Loucy (cell line): ENCODE measurements around the gene CLEC4F.

Source experiments
- H2AFZ ChIP-seq: fragments of 200-600 bp; sonication (generic); 2 replicates; pipeline ENCODE4 v1.6.0; 2016; ENCODE audit warnings: antibody characterized with exemption, mild to moderate bottlenecking, low read length, moderate library complexity
- H3F3A ChIP-seq: fragments of 200-600 bp; 2 replicates; pipeline ENCODE4 v1.6.0; 2016; ENCODE audit warnings: antibody characterized with exemption, low read depth, mild to moderate bottlenecking
- H3K27me3 ChIP-seq: fragments of 200-600 bp; sonication (generic); 2 replicates; pipeline ENCODE4 v1.6.1; 2014; ENCODE audit warnings: low read length, mild to moderate bottlenecking; ENCODE audit not compliant: insufficient read depth, poor library complexity, severe bottlenecking
- H3K36me3 ChIP-seq: fragments of 200-600 bp; sonication (generic); 2 replicates; pipeline ENCODE4 v1.6.1; 2016; ENCODE audit warnings: low read length; ENCODE audit not compliant: insufficient read depth
- H3K4me1 ChIP-seq: fragments of 200-600 bp; sonication (generic); 2 replicates; pipeline ENCODE4 v1.5.1; 2014; ENCODE audit warnings: low read length, mild to moderate bottlenecking; ENCODE audit not compliant: insufficient read depth, poor library complexity, severe bottlenecking
- H3K4me2 ChIP-seq: fragments of 200-600 bp; sonication (generic); 2 replicates; pipeline ENCODE4 v1.6.0; 2014; ENCODE audit warnings: antibody characterized with exemption, low read length, low read depth, mild to moderate bottlenecking; ENCODE audit not compliant: poor library complexity, severe bottlenecking
- H3K4me3 ChIP-seq: fragments of 200-600 bp; sonication (generic); 2 replicates; pipeline ENCODE4 v1.5.1; 2014; ENCODE audit warnings: low read length, mild to moderate bottlenecking, mixed read lengths; ENCODE audit not compliant: poor library complexity, severe bottlenecking
- H3K79me2 ChIP-seq: fragments of 200-600 bp; sonication (generic); 2 replicates; pipeline ENCODE4 v1.6.1; 2014; ENCODE audit warnings: low read length; ENCODE audit not compliant: insufficient read depth
- H3K9ac ChIP-seq: fragments of 200-600 bp; sonication (generic); 2 replicates; pipeline ENCODE4 v1.6.0; 2014; ENCODE audit warnings: mild to moderate bottlenecking, low read depth, low read length, moderate library complexity; ENCODE audit not compliant: poor library complexity, severe bottlenecking
- H3K9me2 ChIP-seq: fragments of 200-600 bp; sonication (generic); replicated peaks from 2 replicates; pipeline ENCODE4 v1.6.1; 2016; ENCODE audit warnings: low read depth, low read length, mixed read lengths
- H3K9me3 ChIP-seq: fragments of 200-600 bp; sonication (generic); 2 replicates; pipeline ENCODE4 v1.6.1; 2014; ENCODE audit warnings: mild to moderate bottlenecking, antibody characterized with exemption, low read length, low read depth; ENCODE audit not compliant: insufficient read depth
- H4K20me1 ChIP-seq: fragments of 200-600 bp; sonication (generic); 2 replicates; pipeline ENCODE4 v1.6.0; 2014; ENCODE audit warnings: antibody characterized with exemption, low read length, mild to moderate bottlenecking; ENCODE audit not compliant: insufficient read depth, poor library complexity, severe bottlenecking
- CTCF ChIP-seq: fragments of 200-600 bp; sonication (generic); conservative IDR thresholded peaks from 2 replicates; pipeline ENCODE4 v1.5.1; 2014; ENCODE audit warnings: mild to moderate bottlenecking, antibody characterized with exemption, low read length
- EZH2phosphoT487 ChIP-seq: fragments of 200-600 bp; IDR thresholded peaks from 2 replicates; pipeline ENCODE4 v1.6.1; 2018; ENCODE audit warnings: antibody characterized with exemption, mild to moderate bottlenecking, moderate library complexity, borderline replicate concordance

CLEC4F gene

GRCh38 chr2:70831861-70832260, 11.5 kb upstream of the CLEC4F start:
- H3K4me3 ChIP-seq, result no peak overlapping the region
- H4K20me1 ChIP-seq, result no peaks in the 10 kb centered on the region
- H3K9ac ChIP-seq, result no peak overlapping the region
- H2AFZ ChIP-seq, result no peak overlapping the region
- no peaks in the 10 kb centered on the region for H3K36me3 ChIP-seq
- no peaks in the 10 kb centered on the region for H3K79me2 ChIP-seq
- no peaks in the 10 kb centered on the region for H3K4me1 ChIP-seq
- no peaks in the 10 kb centered on the region for H3K9me3 ChIP-seq
- no peaks in the 10 kb centered on the region for H3K27me3 ChIP-seq
- TF ChIP-seq EZH2phosphoT487 (no peak), CTCF (no peak)
- H3K4me2 ChIP-seq, result no peak overlapping the region
- no peaks in the 10 kb centered on the region for H3F3A ChIP-seq
- no peaks in the 10 kb centered on the region for H3K9me2 ChIP-seq

- no peak overlapping the region for H2AFZ ChIP-seq
- H3K27me3 ChIP-seq, result no peaks in the 10 kb centered on the region
- no peak overlapping the region for H3K4me3 ChIP-seq
- H3K9ac ChIP-seq, result no peak overlapping the region
- H3K9me2 ChIP-seq, result no peaks in the 10 kb centered on the region
- TF ChIP-seq EZH2phosphoT487, result no peak
- no peak for TF ChIP-seq CTCF
- no peak overlapping the region for H3K4me2 ChIP-seq
- H4K20me1 ChIP-seq, result no peaks in the 10 kb centered on the region
- H3K36me3 ChIP-seq, result no peaks in the 10 kb centered on the region
- H3K9me3 ChIP-seq, result no peaks in the 10 kb centered on the region
- no peaks in the 10 kb centered on the region for H3K4me1 ChIP-seq
- no peaks in the 10 kb centered on the region for H3F3A ChIP-seq
- H3K79me2 ChIP-seq, result no peaks in the 10 kb centered on the region
Measured at GRCh38 chr2:70830366-70830765, 10.0 kb upstream of the CLEC4F start.

- no peak for TF ChIP-seq EZH2phosphoT487
- TF ChIP-seq CTCF, result no peak
- no peak overlapping the region for H3K4me3 ChIP-seq
- no peaks in the 10 kb centered on the region for H4K20me1 ChIP-seq
- no peaks in the 10 kb centered on the region for H3K9me3 ChIP-seq
- H2AFZ ChIP-seq, result no peak overlapping the region; the same call in 1 of the 2 replicates
- no peaks in the 10 kb centered on the region for H3K79me2 ChIP-seq
- H3K9ac ChIP-seq, result no peak overlapping the region
- H3F3A ChIP-seq, result no peaks in the 10 kb centered on the region
- H3K4me2 ChIP-seq, result no peak overlapping the region
- no peaks in the 10 kb centered on the region for H3K27me3 ChIP-seq
- H3K9me2 ChIP-seq, result no peaks in the 10 kb centered on the region
- H3K4me1 ChIP-seq, result no peaks in the 10 kb centered on the region
- H3K36me3 ChIP-seq, result no peaks in the 10 kb centered on the region
Measured at GRCh38 chr2:70829916-70830315, 9.5 kb upstream of the CLEC4F start.
